Measurements from ENCODE around the gene EGFR. TPM values are rescaled to one million over a fixed set of nuclear protein-coding genes. Genes with fewer than 3 reads are reported as not detected.

The EGFR gene
- total and polyA plus RNA-seq, 2 donors (not counting 3 experiments of a cell fraction or from before 2014, with no cell fraction given), result 1.5 to 4.1 TPM

- Histone ChIP-seq H3K79me2 (ENCODE audit: control insufficient read depth, insufficient read depth, low read length) (peaks cover 2% of the 10 kb centered on the region), H2AFZ (ENCODE audit: low read depth, low read length) (no peak overlapping the region), H3K27ac (ENCODE audit: insufficient read depth, low read depth, low read length) (no peak overlapping the region), H3K4me3 (replicated peaks in 1 of 3; ENCODE audit: insufficient read depth in 1 of 3, low read depth in 1 of 3, low read length in 3 of 3) (no peak overlapping the region), H3K27me3 (ENCODE audit: control insufficient read depth in 2 of 2, insufficient read depth in 2 of 2, low read length in 2 of 2) (peaks cover 19 to 43% of the 10 kb centered on the region in 2 experiments), H3K4me1 (ENCODE audit: control insufficient read depth, extremely low read depth, insufficient read depth, low read length) (peaks cover 10% of the 10 kb centered on the region), H3K9me3 (replicated peaks; ENCODE audit: control insufficient read depth, insufficient read depth, low read length) (no peaks in the 10 kb centered on the region), H3K4me2 (ENCODE audit: insufficient read depth, low read length) (no peak overlapping the region), H4K20me1 (replicated peaks; ENCODE audit: control insufficient read depth, extremely low read depth, insufficient read depth, low read length) (no peaks in the 10 kb centered on the region), H3K9me1 (replicated peaks; ENCODE audit: control insufficient read depth, extremely low read depth, insufficient read depth, low read length) (no peaks in the 10 kb centered on the region), H3K36me3 (ENCODE audit: control insufficient read depth in 2 of 2, extremely low read depth in 1 of 2, insufficient read depth in 2 of 2, low read length in 2 of 2) (no peaks in the 10 kb centered on the region), H3K9ac (replicated peaks; ENCODE audit: extremely low read depth, insufficient read depth, low read length) (no peak overlapping the region)
- TF ChIP-seq POLR2A (IDR thresholded peaks at IDR 0.05; ENCODE audit: low read depth, low read length), result no peak
- TF ChIP-seq GATA2 (IDR thresholded peaks at IDR 0.05; ENCODE audit: insufficient read depth, insufficient read length, low read depth, low read length), result no peak
- TF ChIP-seq CTCF (IDR thresholded peaks at IDR 0.05; ENCODE audit: extremely low read depth in 1 of 2, insufficient read depth in 1 of 2, low read depth in 1 of 2, low read length in 2 of 2), result no peak
- TF ChIP-seq EZH2 (IDR thresholded peaks at IDR 0.05; ENCODE audit: borderline replicate concordance, low read depth, low read length, severe bottlenecking), result no peak
- no peak for TF ChIP-seq FOS (IDR thresholded peaks at IDR 0.05; ENCODE audit: borderline replicate concordance, insufficient read depth, low read length)
- no peak for TF ChIP-seq POLR2AphosphoS5 (IDR thresholded peaks at IDR 0.05; ENCODE audit: insufficient read depth, low read depth, low read length)
- no peak for TF ChIP-seq JUN (IDR thresholded peaks at IDR 0.05; ENCODE audit: borderline replicate concordance, insufficient read depth, insufficient read length, low read depth)
- no peak for TF ChIP-seq MAX (IDR thresholded peaks at IDR 0.05; ENCODE audit: insufficient read depth, insufficient read length)
- no peak for TF ChIP-seq MYC (IDR thresholded peaks at IDR 0.05; ENCODE audit: low read depth, low read length)
- BruUV-seq (replicated peaks), result no TSS peak
- DNase-seq (ENCODE audit: low read depth, low spot score), result no peak
- ChIA-PET CTCF (interaction anchor here (1.6 to 3.2 kb wide), 2 partner anchors 228 to 243 kb away, joined by 4 to 10 read pairs; no protein-coding TSS in a partner anchor), POLR2A (no interaction called here)
- intact Hi-C loops (cut with micrococcal nuclease) (loop anchor here (10.0 kb wide), 1 partner anchor 232 kb away; no protein-coding TSS in a partner anchor), dilution Hi-C loops (cut with MboI; ENCODE audit: extremely low pct_ligation_motif_present, low sequenced_read_pairs) (no loop called here)
- FAIRE-seq, result no peak
Measured at GRCh38 chr7:55016746-55017090, 2.1 kb upstream of the EGFR start.

Data from endothelial cell of umbilical vein (primary cell).